Mesodermal cell (in vitro differentiated cells): ENCODE results near the gene INIP.

Experiments used
- H3K27ac ChIP-seq: 2 replicates; pipeline ENCODE4 v1.7.0; 2013; ENCODE audit warnings: mild to moderate bottlenecking, low read depth, low read length, moderate library complexity; ENCODE audit not compliant: severe bottlenecking
- H3K36me3 ChIP-seq: 2 replicates; pipeline ENCODE4 v1.7.1; 2013; ENCODE audit warnings: mild to moderate bottlenecking, low read length, moderate library complexity; ENCODE audit not compliant: control insufficient read depth, insufficient read depth
- H3K4me1 ChIP-seq: one replicate; pipeline ENCODE4 v1.7.1; 2013; ENCODE audit warnings: mild to moderate bottlenecking, low read length; ENCODE audit not compliant: insufficient read depth, control insufficient read depth, poor library complexity, severe bottlenecking
- H3K4me3 ChIP-seq: 2 replicates; pipeline ENCODE4 v1.7.0; 2013; ENCODE audit warnings: low read length, control low read depth, mild to moderate bottlenecking; ENCODE audit not compliant: insufficient read depth, poor library complexity, severe bottlenecking; ENCODE audit errors: extremely low read depth
- H3K9me3 ChIP-seq: 2 replicates; pipeline ENCODE4 v1.7.1; 2013; ENCODE audit warnings: mild to moderate bottlenecking, low read length, moderate library complexity; ENCODE audit not compliant: control insufficient read depth
- WGBS, 2 experiments: methylation state at CpG; one replicate each; pipeline ENCODE4 v1.1.5; 2013; ENCODE audit warnings: missing lambda C conversion rate in 2 of 2; ENCODE audit not compliant: insufficient coverage in 2 of 2; 5-methylcytosine and 5-hydroxymethylcytosine counted together

Gene INIP

DNA sequence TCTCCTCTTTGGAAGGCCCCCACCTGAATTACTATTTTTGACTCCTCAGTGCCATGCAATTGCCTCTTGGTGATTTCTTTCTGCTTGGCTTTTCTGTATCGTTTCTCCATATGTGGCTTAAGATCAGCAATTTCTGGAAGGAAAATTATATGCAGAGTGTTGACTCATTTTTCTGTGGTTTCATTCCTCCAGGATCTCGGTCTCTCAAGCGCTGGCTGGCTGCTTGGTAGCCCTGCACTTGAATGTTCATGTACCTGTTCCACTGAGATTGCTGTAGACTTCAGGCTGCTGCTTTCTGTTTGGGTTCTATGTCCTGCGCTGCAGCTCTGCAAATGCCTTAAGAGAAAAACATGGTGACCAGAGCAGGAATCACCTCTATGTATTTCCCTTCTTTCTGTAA is 77.6 kb downstream of the INIP start:
- 87 to 100% methylated on average over 4 of the region's 4 CpGs for WGBS, 2 experiments
- Histone ChIP-seq H3K9me3 (peaks cover 15% of the 10 kb centered on the region), H3K36me3 (no peaks in the 10 kb centered on the region), H3K4me3 (no peak overlapping the region), H3K27ac (no peak overlapping the region), H3K4me1 (no peaks in the 10 kb centered on the region)
